Hair follicle dermal papilla cell (primary cell): ENCODE results near the gene RFX4. TPM values are rescaled to one million over a fixed set of nuclear protein-coding genes. Genes with fewer than 3 reads are reported as not detected.

Experiments
- total RNA-seq: library from RNA; depleted of rRNA; stranded (reverse); fragments of >200 nt; gene quantifications from 2 replicates; pipeline ENCODE4 v1.2.3, GENCODE V29; 2012

RFX4 gene
- not detected in 2 replicates for total RNA-seq

DNA sequence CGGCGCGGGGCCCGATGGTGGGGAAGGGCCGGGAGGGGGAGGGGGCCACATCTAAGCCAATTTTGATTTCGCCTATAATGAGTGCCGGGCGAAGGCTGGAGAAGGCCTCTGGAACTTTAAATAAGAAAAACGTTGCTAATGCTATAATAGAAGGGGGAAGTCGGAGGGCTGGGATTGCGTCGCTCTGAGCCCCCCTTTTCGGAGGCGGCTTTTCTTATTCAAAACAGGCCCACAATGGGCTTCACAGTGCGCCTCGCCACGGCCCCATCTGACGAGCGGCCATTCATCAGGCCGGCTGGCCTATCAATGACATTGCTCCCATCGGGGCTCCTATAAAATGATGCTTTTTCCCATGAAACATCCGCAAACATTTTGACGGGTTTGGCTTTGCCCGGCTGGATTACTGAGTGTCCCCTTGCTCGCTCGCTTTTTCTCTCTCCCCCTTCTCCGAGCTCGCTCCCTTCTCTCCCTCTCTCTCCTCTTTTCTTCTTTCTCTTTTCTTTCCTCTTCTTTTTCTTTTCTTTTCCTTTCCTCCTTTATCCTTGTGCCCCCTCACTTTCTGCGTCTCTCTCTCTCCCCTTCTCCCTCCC is at the start of gene RFX4:
Gene RFX4 (plus strand): TSS at position 364 of the 590 bp plus-strand sequence. CDS start 317 bp downstream, outside the sequence.

DNA sequence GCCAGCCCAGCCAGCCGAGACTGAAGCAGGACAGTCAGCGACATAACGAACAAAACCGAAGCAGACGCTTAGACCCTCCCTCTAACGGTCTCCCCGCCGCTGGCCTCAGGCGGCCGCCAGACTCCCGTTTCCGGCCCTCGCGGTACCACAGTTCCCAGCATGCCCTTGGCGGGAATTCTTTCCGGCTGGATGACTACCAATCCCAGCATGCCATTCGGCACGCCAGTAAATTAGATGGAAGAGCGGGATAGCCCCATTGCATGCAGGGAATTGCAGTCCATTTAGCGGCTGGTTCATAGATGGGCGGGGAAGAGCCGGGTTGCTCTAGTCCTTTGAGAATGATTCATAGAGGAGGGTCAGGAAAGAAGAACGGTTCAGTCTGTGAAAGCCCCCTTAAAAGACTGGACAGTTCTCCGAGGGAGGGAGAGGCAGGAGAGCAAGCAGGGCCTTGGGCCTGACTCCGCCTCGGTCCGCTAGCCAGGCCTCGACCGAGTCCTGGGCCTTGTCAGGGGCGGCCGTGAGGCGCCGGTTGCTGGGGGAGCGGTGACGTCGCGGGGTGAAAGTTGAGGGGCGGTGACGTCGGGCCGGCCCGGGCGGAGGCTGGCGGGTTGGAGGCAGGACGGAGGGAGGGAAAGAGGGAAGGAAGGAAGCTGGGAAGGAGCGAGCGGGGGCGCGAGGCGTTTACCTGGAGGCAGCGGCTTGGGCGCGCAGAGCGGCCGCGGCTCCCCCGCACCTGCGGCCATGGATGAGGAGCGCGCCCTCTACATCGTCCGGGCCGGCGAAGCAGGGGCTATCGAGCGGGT is 191.4 kb downstream of the RFX4 start, which contains the start of gene RIC8B:
Gene RIC8B (plus strand): TSS at position 678 of the 803 bp plus-strand sequence. CDS start 64 bp downstream, at position 742.

Other genes with a start within 250 kb of the RFX4 start
- gene POLR3B, start 225.3 kb upstream of the RFX4 start, total RNA-seq: 10.2 and 10.5 TPM in 2 replicates
- 10.4 and 14.8 TPM in 2 replicates for gene RIC8B, start 191.7 kb downstream of the RFX4 start, total RNA-seq